Calu3 (cell line): Measurements from ENCODE around the gene PTCRA. TPM values are rescaled to one million over a fixed set of nuclear protein-coding genes. Genes with fewer than 3 reads are reported as not detected.
"Not testable (repeated sequence)": the region's sequence is repeated elsewhere in the genome, so short reads cannot be mapped to it uniquely, and the experiment has no call there.

Experiments
- BruUV-seq: library from RNA; stranded (reverse); fragments of 400-500 nt; replicated peaks from 2 replicates; lab custom pipeline; 2021; lab: Mats Ljungman, UMichigan
- CTCF ChIA-PET: fragments of 300-600 bp; sonication (Branson Sonifier 250); formaldehyde crosslinking; loops from one replicate; lab custom pipeline; 2022; ENCODE audit warnings: antibody characterized with exemption; lab: Charles Lee
- DNase-seq: peaks from one replicate; pipeline ENCODE4 v3.0.0; 2022
- H3K27ac Mint-ChIP-seq: one replicate; pipeline ENCODE4 v1.8.0; 2022; ENCODE audit warnings: mixed read lengths; ENCODE audit not compliant: unreplicated experiment
- H3K27me3 Mint-ChIP-seq: one replicate; pipeline ENCODE4 v1.8.0; 2022; ENCODE audit warnings: mixed read lengths; ENCODE audit not compliant: unreplicated experiment
- H3K36me3 Mint-ChIP-seq: one replicate; pipeline ENCODE4 v1.8.0; 2022; ENCODE audit warnings: mild to moderate bottlenecking, moderate library complexity, mixed read lengths; ENCODE audit not compliant: insufficient read depth, unreplicated experiment
- H3K4me1 Mint-ChIP-seq: one replicate; pipeline ENCODE4 v1.8.0; 2022; ENCODE audit warnings: mild to moderate bottlenecking, low read depth, mixed read lengths; ENCODE audit not compliant: unreplicated experiment
- H3K4me3 Mint-ChIP-seq: one replicate; pipeline ENCODE4 v1.8.0; 2022; ENCODE audit warnings: mild to moderate bottlenecking, low read depth, moderate library complexity, mixed read lengths; ENCODE audit not compliant: unreplicated experiment
- H3K9me3 Mint-ChIP-seq: one replicate; pipeline ENCODE4 v1.8.0; 2022; ENCODE audit warnings: low read depth, mixed read lengths; ENCODE audit not compliant: unreplicated experiment
- intact Hi-C: fragments of 100-400 bp; cut with micrococcal nuclease; formaldehyde crosslinking; loops from one replicate; pipeline ENCODE4 v1.10.0; 2022; ENCODE audit not compliant: unreplicated experiment
- total RNA-seq: library from RNA; stranded (reverse); gene quantifications from 2 replicates; pipeline ENCODE4 v1.2.3, GENCODE V29; 2022
- TF ChIP-seq, protein P1 (sequence below): fragments of 200-600 bp; IDR thresholded peaks from one replicate; pipeline ENCODE4 v1.8.0; 2022; ENCODE audit warnings: antibody characterized with exemption; ENCODE audit not compliant: unreplicated experiment

Gene PTCRA
- total RNA-seq, 1 experiment from 2014 or later, result not detected

DNA sequence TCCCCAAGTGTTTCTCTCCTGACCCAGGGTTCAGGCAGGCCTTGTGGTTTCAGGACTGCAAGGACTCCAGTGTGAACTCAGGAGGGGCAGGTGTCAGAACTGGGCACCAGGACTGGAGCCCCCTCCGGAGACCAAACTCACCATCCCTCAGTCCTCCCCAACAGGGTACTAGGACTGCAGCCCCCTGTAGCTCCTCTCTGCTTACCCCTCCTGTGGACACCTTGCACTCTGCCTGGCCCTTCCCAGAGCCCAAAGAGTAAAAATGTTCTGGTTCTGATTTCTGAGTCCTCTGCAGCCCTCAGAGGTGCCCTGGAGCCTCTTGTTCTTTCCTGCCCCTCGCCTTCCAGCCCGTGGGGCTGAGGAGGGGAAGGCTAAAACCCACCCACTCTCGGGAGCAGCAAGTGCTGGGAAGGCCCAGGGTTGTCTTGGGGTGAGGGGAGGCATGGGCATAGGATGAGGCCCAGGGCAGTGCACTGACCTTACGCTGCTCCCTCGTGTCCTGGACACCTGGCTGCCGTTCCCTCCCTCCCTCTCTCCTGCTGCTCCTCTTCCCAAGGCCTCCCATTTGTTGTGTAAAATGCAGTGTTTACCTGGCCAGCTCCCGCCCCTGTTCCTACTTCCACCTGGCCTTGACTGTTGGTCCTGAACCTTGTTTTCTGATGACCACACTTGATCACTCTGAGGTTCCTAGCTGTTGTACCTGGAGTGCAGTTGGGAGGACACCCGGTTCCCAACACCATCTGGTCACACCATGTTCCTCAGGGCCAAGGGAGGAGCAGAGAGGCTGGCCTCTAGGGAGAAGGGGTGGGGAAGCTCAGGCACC lies 23.3 kb downstream of the PTCRA start:
- Mint-ChIP-seq H3K4me3 (no peak overlapping the region), H3K4me1 (no peaks in the 10 kb centered on the region), H3K36me3 (peaks cover 29% of the 10 kb centered on the region), H3K27me3 (no peaks in the 10 kb centered on the region), H3K27ac (no peak overlapping the region), H3K9me3 (no peaks in the 10 kb centered on the region)
- CTCF ChIA-PET, result interaction anchor here (0.6 to 1.2 kb wide), 2 partner anchors 18 to 31 kb away, joined by 3 to 6 read pairs; no protein-coding TSS in a partner anchor
- no TSS peak for BruUV-seq
- intact Hi-C loops, result no loop called here
- TF ChIP-seq, protein P1, sequence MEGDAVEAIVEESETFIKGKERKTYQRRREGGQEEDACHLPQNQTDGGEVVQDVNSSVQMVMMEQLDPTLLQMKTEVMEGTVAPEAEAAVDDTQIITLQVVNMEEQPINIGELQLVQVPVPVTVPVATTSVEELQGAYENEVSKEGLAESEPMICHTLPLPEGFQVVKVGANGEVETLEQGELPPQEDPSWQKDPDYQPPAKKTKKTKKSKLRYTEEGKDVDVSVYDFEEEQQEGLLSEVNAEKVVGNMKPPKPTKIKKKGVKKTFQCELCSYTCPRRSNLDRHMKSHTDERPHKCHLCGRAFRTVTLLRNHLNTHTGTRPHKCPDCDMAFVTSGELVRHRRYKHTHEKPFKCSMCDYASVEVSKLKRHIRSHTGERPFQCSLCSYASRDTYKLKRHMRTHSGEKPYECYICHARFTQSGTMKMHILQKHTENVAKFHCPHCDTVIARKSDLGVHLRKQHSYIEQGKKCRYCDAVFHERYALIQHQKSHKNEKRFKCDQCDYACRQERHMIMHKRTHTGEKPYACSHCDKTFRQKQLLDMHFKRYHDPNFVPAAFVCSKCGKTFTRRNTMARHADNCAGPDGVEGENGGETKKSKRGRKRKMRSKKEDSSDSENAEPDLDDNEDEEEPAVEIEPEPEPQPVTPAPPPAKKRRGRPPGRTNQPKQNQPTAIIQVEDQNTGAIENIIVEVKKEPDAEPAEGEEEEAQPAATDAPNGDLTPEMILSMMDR, result no peak
- DNase-seq, result no peak

DNA sequence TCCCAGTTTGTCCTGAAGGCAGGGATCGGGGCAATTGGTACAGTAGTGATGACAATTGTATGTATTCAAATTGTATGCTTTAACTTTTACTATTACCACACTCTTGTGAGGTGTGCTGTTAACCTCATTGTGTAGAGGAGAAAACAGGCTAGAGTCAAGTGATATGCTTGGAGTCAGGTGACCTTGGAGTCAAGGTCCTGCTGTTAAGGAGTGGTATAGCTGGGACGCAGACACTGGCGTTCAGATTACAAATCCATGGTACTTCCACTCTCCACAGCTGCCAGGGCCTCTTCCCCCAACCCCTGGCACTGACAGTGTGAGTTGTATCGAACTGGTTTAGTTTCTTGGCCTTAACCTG lies 23.9 kb downstream of the PTCRA start:
- CTCF ChIA-PET, result no interaction called here
- TF ChIP-seq, protein P1, result no peak
- Mint-ChIP-seq H3K9me3 (no peaks in the 10 kb centered on the region), H3K4me3 (no peak overlapping the region), H3K4me1 (no peaks in the 10 kb centered on the region), H3K27me3 (no peaks in the 10 kb centered on the region), H3K36me3 (peaks cover 29% of the 10 kb centered on the region), H3K27ac (no peak overlapping the region)
- DNase-seq, result no peak
- intact Hi-C loops, result no loop called here
- BruUV-seq, result no TSS peak

- Mint-ChIP-seq H3K4me3 (no peak overlapping the region), H3K27me3 (no peaks in the 10 kb centered on the region), H3K36me3 (peaks cover 29% of the 10 kb centered on the region), H3K9me3 (no peaks in the 10 kb centered on the region), H3K4me1 (no peaks in the 10 kb centered on the region), H3K27ac (no peak overlapping the region)
- no TSS peak for BruUV-seq
- TF ChIP-seq, protein P1, result no peak
- CTCF ChIA-PET, result interaction anchor here (0.6 kb wide), 1 partner anchor 90 kb away, joined by 4 read pairs; no protein-coding TSS in a partner anchor
- DNase-seq, result no peak
- intact Hi-C loops, result no loop called here
Measured at GRCh38 chr6:42940493-42941045, 24.7 kb downstream of the PTCRA start.

GRCh38 chr6:42941356-42941755 lies 25.5 kb downstream of the PTCRA start:
- CTCF ChIA-PET, result interaction anchor here (0.6 kb wide), 1 partner anchor 89 kb away, joined by 4 read pairs; no protein-coding TSS in a partner anchor
- DNase-seq, H3K9me3 Mint-ChIP-seq, intact Hi-C loops, H3K4me1 Mint-ChIP-seq, H3K27ac Mint-ChIP-seq, H3K4me3 Mint-ChIP-seq, H3K27me3 Mint-ChIP-seq, BruUV-seq: not testable (repeated sequence)
- peaks cover 27% of the 10 kb centered on the region for H3K36me3 Mint-ChIP-seq
